Fibroblast of lung (primary cell): Measurements from ENCODE around the gene CDC14B.

ENCODE experiments used
- CTCF ChIP-seq, 2 donors: IDR thresholded peaks in 1 of 2; conservative IDR thresholded peaks in 1 of 2; 1 replicate in 1 of 2; 2 replicates in 1 of 2; pipeline ENCODE4 v1.5.1; 2011 to 2012; ENCODE audit warnings: low read length in 2 of 2, control low read depth in 1 of 2, inconsistent platforms in 1 of 2, low read depth in 1 of 2, mild to moderate bottlenecking in 1 of 2
- EZH2 ChIP-seq: IDR thresholded peaks from 2 replicates; pipeline ENCODE4 v1.5.1; 2012; ENCODE audit warnings: low read length, control low read depth, mild to moderate bottlenecking; ENCODE audit errors: missing control alignments

- TF ChIP-seq EZH2: no peak
- TF ChIP-seq CTCF (conservative IDR thresholded peaks at IDR 0.05 in 1 of 2, IDR thresholded peaks at IDR 0.05 in 1 of 2; ENCODE audit: low read depth in 1 of 2, low read length in 2 of 2): no peak
These were observed 32.0 kb downstream of the CDC14B start for GRCh38 chr9:96587338-96588315.
